Raji (cell line): ENCODE results near the gene TFEB.
A peak's percentile ranks its signal among the peaks of the same experiment; 100 is the strongest.

Experiments
- POLR2A ChIP-seq: IDR thresholded peaks from 2 replicates; pipeline ENCODE4 v1.6.1; 2011; ENCODE audit warnings: low read depth, low read length, control low read depth; ENCODE audit not compliant: insufficient read depth

Gene TFEB

DNA sequence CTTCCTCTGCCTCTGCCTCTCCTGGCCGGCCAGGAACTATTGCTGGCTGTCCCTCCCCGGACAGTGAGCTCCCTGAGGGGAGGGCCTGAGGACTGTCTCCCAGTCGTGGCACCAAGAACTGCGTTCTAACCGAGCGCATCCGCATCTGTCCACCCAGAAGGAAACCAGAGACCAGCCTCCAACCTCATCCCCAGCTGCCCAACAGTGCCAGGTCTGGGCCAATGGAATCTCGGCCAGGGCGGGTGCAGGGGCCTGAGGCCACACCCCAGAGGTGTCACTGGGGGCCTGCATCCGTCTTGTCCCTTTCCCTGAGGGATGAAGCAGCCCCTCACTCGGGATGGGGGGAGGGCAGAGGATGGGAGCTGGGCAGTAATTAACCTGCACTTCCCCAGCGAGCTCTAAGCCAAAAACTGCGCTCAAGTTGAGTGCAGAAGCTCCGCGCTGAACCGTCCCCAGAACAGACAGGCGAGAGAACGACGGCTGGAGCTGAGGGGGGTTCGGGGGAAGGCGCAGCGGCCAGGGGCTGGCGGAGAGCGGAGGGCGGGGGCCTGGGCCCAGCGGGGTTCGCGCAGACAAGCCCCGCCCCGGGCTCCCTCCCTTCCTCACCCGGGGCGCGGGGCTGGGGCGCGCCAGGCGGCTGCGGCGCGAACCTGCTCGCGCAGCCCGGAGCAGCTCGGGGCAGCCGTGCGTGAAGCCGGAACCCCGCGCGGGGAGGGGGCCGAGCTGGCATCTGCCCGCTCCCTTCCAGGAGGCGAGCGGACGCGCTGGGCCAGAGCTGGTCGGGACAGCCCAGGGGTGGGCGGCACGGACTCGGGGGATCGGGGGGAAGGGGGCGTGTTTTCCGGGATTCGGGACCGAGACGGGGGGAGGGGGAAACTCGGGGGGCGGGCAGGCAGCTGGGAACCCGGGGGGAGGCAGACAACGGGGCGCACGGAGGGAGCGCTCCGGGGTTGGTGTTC, 1.4 kb downstream of the TFEB start:
- peak; percentile 56; the same call in 1 of the 2 replicates for TF ChIP-seq POLR2A

DNA sequence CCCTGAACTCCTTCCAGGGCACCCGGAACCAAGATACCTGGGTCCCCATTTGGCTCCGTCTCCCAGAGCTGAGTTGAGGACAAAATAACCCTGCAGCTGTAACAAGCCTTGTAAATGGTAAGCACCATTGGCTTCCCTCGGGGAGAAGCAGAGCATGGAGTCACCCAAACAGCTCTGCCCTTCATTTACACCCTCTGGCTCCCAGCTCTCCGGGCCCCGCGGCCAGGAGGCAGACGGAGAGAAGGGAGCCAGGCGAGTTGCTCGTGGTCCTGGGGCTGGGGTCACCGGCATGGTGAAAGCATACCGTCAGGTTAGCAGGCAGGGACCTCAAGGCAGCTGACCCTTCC, 2.1 kb downstream of the TFEB start:
- no peak for TF ChIP-seq POLR2A

DNA sequence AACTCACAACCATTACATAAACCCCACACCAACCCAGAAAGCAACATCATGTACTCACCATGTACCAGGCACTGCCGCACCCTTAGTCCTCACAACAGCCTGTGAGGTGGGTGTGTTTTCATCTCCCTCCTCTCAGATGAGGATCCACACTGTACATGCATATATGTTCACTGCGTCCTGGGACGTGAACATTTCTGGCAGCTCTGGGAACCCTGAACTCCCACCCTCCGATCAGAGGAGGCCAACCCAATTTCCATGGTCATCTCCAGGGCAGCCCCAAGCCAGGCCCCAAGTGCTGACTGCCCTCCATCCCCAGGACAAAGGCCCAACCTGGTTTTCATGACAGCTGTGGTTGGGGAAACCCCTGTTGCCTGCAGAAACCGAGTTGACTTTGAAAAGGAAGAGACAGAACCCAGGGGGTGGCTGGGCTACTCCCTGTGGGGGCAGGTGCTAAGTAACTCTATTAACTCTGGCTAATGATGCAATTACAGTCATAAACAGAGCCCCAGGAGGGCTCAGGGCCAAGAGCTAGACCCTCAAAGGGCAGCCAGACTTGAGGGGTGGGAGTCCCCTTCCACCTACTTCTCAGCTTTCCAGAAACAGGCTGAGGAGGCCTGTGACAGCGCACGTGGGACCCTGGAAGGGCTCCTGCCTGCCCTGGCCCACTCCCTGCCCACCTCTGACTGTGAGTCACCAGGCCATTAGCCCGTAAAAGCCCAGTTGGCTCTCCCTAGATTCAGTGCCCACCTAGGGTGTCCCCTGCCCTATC, 2.6 kb downstream of the TFEB start:
- peak; percentile 54 for TF ChIP-seq POLR2A

DNA sequence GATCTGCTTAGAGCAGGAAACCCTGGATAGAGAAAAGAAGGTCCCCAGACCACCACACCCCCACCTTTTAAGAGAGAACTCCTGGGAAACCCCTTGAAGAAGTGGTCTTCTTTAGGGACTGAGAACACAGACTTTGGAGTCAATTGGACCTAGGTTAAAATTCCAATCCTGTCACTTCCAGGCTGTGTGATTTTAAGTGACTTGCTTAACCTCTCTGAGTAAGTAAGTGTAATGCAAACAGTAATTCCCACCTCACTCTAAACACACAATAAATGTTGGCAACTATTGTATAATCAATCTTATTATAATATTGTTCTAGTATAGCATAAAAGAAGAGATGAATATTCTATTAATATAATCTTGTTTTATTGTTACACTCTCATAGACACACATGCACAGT, 3.3 kb downstream of the TFEB start:
- no peak for TF ChIP-seq POLR2A

DNA sequence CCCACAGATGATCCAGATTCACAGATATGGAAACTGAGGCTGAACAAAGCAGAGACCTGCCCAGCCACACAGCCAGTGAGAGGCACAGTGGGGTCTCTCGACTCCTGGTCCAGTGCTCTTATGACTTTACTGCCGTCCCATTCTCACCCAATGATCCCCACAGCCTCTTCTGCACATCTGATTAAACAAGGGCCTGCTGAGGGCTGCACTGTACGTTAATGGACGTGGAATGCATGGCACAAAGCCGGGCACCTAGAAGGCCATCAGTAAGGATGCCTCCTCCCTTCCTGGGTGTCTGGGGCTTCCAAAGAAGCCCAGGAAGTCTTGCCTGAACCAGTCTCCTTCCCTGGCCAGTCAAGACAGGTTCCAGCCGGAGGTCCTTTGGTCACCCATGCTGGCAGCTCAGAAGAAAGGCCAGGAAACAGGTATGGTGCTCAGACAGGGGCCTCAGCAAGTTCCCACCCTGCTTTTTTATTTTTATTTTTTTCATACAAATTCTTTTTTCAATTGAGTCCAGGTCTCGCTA, 3.8 kb downstream of the TFEB start:
- TF ChIP-seq POLR2A: no peak

DNA sequence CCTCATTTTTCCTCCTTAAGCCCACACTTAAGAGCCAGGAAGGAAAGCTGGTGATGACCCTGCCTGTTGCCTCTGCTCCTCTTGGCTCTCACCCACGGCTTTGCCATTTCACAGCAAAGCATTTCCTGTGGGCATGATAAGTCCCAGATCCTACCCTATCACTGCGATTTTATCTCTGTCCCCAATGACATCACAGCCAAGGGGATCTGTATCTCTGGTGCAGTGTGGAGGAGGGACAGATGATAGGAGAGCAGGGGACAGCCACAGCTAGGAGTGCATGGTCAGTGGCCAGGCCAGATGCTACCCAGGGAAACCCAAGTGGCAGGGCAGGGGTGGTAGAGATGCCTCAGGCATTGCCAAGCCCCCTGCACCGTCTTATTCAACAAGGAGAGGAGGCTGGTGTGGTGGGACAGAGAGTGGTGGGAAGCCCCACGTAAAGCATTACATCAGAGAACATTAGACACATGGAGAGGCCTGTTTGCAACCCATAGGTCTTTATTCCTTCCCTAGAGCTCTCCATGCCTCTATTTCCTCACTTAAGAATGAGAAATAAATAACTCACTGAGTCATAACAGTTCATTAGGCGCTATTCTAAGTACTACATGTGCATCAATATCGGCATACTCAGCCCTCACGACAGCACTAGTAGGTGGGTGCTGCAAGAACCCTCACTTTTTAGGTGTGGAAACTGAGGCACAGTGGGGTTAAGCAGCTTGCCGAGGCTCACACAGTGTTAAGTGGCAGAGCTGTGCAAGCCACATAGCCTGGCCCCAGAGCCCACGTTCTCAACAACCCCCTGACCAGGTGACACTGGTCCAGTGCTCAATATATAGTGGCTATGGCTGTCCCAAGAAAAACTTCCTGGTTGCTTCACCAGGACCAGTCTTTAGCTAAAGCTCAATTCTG, 4.6 kb downstream of the TFEB start:
- TF ChIP-seq POLR2A: peak; percentile 50; the same call in 1 of the 2 replicates

DNA sequence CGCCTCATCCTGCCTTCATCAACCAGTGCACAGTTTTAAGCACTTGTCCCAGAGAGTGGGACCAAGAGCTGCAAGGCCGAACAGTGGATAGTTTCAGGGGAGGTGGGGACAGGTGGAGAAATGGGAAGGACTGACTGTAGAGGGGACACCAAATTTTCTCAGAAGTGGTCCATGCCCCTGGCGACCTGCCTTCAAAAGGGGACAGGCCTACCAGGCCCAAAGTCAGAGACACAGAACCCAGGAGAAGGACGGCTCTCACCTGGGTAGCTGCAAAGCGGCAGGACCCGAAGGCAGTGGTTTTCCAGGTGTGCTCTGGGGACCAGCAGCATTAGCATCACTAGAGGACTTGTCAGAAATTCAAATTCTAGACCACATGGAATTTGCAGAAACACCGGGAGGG, 5.8 kb downstream of the TFEB start:
- no peak for TF ChIP-seq POLR2A

DNA sequence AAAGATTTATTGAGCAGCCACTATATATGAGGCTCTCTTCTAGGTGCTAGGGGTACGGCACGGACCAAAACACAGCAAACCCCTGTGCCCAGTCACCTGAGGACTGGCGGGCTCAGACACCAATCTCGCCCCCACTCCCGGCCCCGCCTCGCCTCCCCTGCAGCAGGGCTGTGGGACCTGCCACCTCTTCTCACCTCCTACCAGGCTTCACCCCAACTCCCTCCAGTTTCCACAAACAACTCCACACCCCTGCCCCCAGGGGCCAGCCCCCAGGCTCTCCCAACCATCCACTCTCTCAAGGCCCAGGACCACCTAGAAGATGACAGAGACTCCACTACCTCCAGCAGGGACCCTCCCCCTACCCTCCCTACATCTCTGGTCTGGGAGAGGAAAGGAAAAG, 6.5 kb downstream of the TFEB start:
- no peak for TF ChIP-seq POLR2A

DNA sequence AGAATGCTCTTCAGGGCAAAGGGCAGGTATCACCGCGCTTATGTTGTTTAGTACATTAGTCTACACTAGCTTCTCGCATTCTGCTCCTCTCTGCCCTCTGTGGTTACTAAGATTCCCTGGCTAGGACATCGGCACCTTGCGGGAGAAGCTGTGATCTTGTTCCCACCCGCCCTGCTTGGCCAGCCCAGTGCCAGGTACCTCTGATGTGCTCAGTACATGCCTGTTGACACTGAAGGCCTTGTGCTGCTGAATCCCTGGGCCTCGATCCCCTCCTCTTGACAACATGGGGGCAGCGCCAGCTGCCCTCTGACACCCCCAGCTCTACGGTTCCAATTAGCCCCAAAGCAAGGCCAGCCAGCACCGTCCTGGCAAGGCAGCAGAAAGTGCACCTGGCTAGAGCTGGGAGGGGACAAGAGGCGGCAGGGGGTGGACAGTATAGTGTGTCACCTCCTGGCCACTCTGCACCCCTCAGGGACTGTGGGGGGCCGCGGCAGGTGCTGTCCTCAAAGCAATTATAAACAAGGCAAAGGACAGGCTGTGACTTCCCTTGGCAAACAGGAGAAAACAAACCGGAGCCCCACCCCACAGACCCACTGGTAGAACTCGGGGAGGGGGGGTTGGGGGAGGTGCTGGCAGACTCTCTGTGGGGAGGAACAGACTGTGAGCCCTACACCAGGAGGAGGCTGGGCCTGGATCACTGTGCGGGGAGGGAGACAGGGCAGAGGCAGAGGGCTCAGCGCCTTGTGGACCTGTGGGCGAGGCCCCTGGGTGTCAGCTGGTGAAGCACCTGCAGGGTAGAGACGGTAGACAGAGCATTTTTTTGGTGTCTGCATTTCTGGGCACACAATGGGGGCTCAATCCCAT, 7.1 kb downstream of the TFEB start:
- peak; percentile 27; the same call in 1 of the 2 replicates for TF ChIP-seq POLR2A

DNA sequence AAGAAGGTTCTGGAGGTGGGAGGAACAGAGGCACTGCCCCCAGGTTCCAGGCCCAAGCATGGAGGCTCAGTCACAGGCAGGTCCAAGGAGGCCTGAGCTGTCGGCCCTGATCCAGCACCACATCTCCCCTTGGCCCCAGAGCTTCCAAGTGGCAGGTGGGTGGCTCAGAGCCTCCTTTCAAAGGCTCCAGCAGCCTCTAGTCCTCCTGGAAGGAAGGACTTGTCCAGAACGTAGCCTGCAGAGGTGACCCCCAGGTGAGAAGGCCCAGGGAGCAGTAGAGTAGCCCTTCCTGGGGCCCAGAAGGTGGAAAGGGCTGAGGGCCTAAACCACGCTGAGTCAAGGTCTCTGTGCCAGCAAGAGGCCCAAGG, 7.7 kb downstream of the TFEB start:
- TF ChIP-seq POLR2A: no peak

DNA sequence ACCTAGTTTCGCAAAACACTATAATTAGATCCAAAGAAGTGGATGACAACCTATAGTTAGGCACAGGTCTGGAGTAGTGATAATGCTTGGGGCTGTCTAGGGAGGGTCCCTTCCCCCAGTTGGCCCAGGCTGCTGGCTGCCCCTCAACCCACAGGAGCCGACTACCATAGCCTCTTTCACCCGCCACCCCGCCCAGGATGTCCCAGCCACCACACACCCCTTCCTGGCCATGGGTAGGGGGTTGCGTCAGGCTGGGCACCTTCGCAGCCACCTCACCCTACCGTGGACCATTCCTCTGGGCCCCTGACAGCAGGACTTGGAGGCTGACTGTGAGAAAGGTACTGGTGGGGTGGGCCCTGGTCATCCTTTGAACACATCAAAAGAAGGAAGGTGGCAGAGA, 8.5 kb downstream of the TFEB start:
- TF ChIP-seq POLR2A: no peak

DNA sequence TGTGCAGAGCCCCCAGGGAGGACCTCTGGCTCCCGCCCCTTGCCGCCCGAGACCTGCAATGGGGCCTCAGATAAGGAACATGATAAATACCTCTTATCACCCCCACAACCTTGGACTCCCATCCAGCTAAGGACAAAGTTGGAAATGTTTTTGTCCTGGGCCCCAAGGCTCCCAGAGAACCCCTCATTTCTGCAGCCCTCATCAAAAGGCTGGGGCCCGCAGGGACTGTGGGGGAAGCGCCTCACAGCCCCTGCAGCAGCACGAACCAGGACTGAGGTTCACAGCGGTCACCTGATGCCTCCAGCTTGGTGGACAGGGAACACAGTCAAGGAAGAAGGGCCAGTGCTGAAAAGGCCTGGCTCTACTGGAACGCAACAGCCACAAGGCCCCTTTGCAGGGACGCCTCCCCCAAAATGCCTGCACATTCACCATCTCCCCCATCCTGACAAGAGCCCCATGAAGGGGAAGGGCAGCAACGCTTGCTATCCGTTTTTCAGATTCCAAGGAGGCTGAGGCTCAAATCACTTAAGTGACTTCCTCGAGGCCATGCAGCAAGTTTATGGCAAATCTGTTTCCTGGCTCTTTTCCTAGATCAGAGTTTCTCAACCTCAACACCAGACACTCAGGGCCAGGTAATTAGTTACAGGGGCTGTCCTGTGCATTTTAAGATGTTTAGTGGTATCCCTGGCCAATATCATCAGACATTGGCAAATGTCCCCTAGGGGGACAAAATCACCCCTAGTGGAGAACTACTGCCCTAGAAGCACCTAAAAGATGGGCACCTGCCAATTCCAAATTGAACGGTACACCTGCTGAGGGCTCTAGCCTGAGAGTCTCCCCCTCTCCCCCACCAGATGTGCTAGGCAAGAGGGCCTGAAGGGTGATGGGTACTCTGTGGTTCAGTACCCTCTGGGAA, 10.6 kb downstream of the TFEB start:
- TF ChIP-seq POLR2A: no peak

DNA sequence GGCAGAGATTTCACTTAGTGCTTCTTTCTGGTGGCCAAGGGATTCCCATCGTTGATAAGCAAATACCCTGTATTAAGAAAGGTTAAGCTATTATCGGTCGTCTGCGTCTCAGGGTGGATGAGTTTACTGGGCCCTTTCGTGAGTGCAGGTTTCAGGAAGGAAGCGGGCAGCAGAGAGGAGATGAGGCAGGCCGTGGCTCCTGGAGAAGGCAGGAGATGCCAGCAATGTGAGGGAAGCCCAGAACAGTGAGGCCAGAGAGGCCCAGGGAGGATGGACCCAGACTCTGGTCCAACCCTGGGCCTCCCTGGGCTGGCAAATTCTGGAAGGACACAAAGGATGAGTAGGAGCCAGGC, 11.2 kb downstream of the TFEB start:
- no peak for TF ChIP-seq POLR2A
